SU-DHL-6 (cell line): Measurements from ENCODE around the gene ZMYND15.

Experiments used
- H2AFZ ChIP-seq: fragments of 200-600 bp; sonication (generic); 2 replicates; pipeline ENCODE4 v1.6.1; 2014; ENCODE audit warnings: low read depth, mild to moderate bottlenecking, moderate library complexity, mixed read lengths, antibody characterized with exemption, low read length; ENCODE audit not compliant: severe bottlenecking
- H3F3A ChIP-seq: fragments of 200-600 bp; shearing (Covaris generic); 2 replicates; pipeline ENCODE4 v1.6.0; 2016; ENCODE audit warnings: antibody characterized with exemption, mild to moderate bottlenecking; ENCODE audit not compliant: insufficient read depth
- H3K27ac ChIP-seq: fragments of 200-600 bp; sonication (generic); 2 replicates; pipeline ENCODE4 v1.5.1; 2016; ENCODE audit warnings: low read depth, mild to moderate bottlenecking, low read length, moderate library complexity, mixed read lengths
- H3K27me3 ChIP-seq: fragments of 200-600 bp; sonication (generic), shearing (Covaris generic); 2 replicates; pipeline ENCODE4 v1.6.0; 2014; ENCODE audit warnings: mild to moderate bottlenecking, low read length
- H3K36me3 ChIP-seq: fragments of 200-600 bp; sonication (generic); 2 replicates; pipeline ENCODE4 v1.6.1; 2014; ENCODE audit warnings: mild to moderate bottlenecking, low read length, mixed read lengths
- H3K4me2 ChIP-seq: fragments of 300-600, 200-600 bp; shearing (Covaris generic), sonication (generic); 2 replicates; pipeline ENCODE4 v1.6.0; 2014; ENCODE audit warnings: low read length, low read depth, mild to moderate bottlenecking; ENCODE audit not compliant: poor library complexity, severe bottlenecking
- H3K4me3 ChIP-seq: fragments of 200-600 bp; sonication (generic); 2 replicates; pipeline ENCODE4 v1.5.1; 2014; ENCODE audit warnings: antibody characterized with exemption, low read length, mild to moderate bottlenecking, mixed read lengths; ENCODE audit not compliant: insufficient read depth, poor library complexity, severe bottlenecking
- H3K79me2 ChIP-seq: fragments of 200-600 bp; sonication (generic); 2 replicates; pipeline ENCODE4 v1.6.1; 2014; ENCODE audit warnings: mild to moderate bottlenecking, low read length, moderate library complexity; ENCODE audit not compliant: insufficient read depth
- H3K9ac ChIP-seq: fragments of 200-600 bp; sonication (generic); 2 replicates; pipeline ENCODE4 v1.7.0; 2014; ENCODE audit warnings: mild to moderate bottlenecking, low read length
- H3K9me2 ChIP-seq: fragments of 200-600 bp; sonication (generic); replicated peaks from 2 replicates; pipeline ENCODE4 v1.6.1; 2014; ENCODE audit warnings: low read length; ENCODE audit not compliant: insufficient read depth
- H3K9me3 ChIP-seq: fragments of 200-600 bp; sonication (generic); 2 replicates; pipeline ENCODE4 v1.6.1; 2014; ENCODE audit warnings: low read length, mixed read lengths; ENCODE audit not compliant: insufficient read depth
- H4K20me1 ChIP-seq: fragments of 200-600 bp; sonication (generic); 2 replicates; pipeline ENCODE4 v1.6.1; 2014; ENCODE audit warnings: low read depth, mild to moderate bottlenecking, antibody characterized with exemption, low read length, moderate library complexity, mixed read lengths
- CTCF ChIP-seq: fragments of 200-600 bp; sonication (generic); IDR thresholded peaks from one replicate; pipeline ENCODE4 v1.5.1; 2017; ENCODE audit warnings: antibody characterized with exemption, mild to moderate bottlenecking, low read length, moderate library complexity; ENCODE audit not compliant: insufficient read depth, poor library complexity, severe bottlenecking
- EZH2phosphoT487 ChIP-seq: fragments of 200-600 bp; sonication (generic), shearing (Covaris generic); conservative IDR thresholded peaks from 2 replicates; pipeline ENCODE4 v1.6.1; 2018; ENCODE audit warnings: mild to moderate bottlenecking, antibody characterized with exemption, low read length, moderate library complexity, mixed read lengths

Gene ZMYND15

GRCh38 chr17:4786106-4786511, 46.5 kb downstream of the ZMYND15 start, which contains the start of gene VMO1:
Gene VMO1, minus strand, starts transcription at chr17:4786364. Its CDS starts 12 bp downstream, at chr17:4786352.
- Histone ChIP-seq H3K4me3 (no peak within 1 kb of the TSS), H3K79me2 (no peaks in the 10 kb centered on the region), H4K20me1 (no peaks in the 10 kb centered on the region), H3K9me3 (no peaks in the 10 kb centered on the region), H3F3A (0 out of 2 replicates have a peak, but pooled peaks cover 4% of the 10 kb centered on the region), H3K9ac (no peak within 1 kb of the TSS), H3K27me3 (no peaks in the 10 kb centered on the region), H2AFZ (no peak within 1 kb of the TSS), H3K36me3 (no peaks in the 10 kb centered on the region), H3K4me2 (no peak within 1 kb of the TSS), H3K27ac (no peak within 1 kb of the TSS), H3K9me2 (no peaks in the 10 kb centered on the region)
- no peak for TF ChIP-seq EZH2phosphoT487
- TF ChIP-seq CTCF, result no peak

GRCh38 chr17:4786516-4786915, 46.9 kb downstream of the ZMYND15 start:
- Histone ChIP-seq H3K79me2 (no peaks in the 10 kb centered on the region), H3K9me2 (no peaks in the 10 kb centered on the region), H4K20me1 (no peaks in the 10 kb centered on the region), H3K36me3 (no peaks in the 10 kb centered on the region), H3K27ac (no peak overlapping the region), H3K9me3 (no peaks in the 10 kb centered on the region), H3K4me2 (no peak overlapping the region), H3F3A (0 out of 2 replicates have a peak, but pooled peaks cover 4% of the 10 kb centered on the region), H3K4me3 (no peak overlapping the region), H3K27me3 (no peaks in the 10 kb centered on the region), H3K9ac (no peak overlapping the region), H2AFZ (no peak overlapping the region)
- TF ChIP-seq CTCF (no peak), EZH2phosphoT487 (no peak)

DNA sequence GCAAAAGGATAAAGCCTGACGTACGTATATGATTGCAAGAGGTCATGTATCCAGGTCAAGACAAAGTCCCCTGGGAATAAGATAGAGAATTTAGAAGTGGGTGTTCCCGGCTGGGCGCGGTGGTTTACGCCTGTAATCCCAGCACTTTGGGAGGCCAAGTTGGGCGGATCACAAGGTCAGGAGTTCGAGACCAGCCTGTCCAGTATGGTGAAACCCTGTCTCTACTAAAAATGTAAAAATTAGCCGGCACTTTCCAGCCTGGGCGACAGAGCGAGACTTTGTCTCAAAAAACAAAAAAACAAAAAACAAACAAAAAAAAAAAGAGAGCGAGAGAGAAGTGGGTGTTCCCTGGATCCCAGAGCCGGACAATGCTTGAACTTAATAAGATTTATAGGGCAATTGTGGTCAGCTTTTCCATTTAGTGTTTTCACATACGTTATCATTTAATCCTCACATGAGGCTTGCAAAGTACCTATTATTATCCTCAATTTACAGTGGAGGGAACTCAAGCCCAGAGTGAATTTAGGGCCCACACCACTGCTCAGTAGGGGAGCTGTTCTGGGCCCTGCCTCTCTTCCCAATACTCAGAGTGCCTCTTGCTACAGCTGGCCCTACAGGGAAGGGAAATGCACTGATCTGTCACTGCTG, 48.6 kb downstream of the ZMYND15 start:
- no peak overlapping the region for H3K27ac ChIP-seq
- H3K36me3 ChIP-seq, result no peaks in the 10 kb centered on the region
- H3K9ac ChIP-seq, result no peak overlapping the region
- H3K27me3 ChIP-seq, result no peaks in the 10 kb centered on the region
- no peak overlapping the region for H3K4me2 ChIP-seq
- no peaks in the 10 kb centered on the region for H3K79me2 ChIP-seq
- no peak for TF ChIP-seq CTCF
- TF ChIP-seq EZH2phosphoT487, result no peak
- H3F3A ChIP-seq, result 0 out of 2 replicates have a peak, but pooled peaks cover 4% of the 10 kb centered on the region
- H2AFZ ChIP-seq, result no peak overlapping the region
- H3K4me3 ChIP-seq, result no peak overlapping the region
- no peaks in the 10 kb centered on the region for H3K9me2 ChIP-seq
- H4K20me1 ChIP-seq, result no peaks in the 10 kb centered on the region
- no peaks in the 10 kb centered on the region for H3K9me3 ChIP-seq
